Ishikawa (cell line): ENCODE results near the gene TMEM150B.

Experiments used
- CEBPB ChIP-seq: IDR thresholded peaks from 2 replicates; pipeline ENCODE4 v1.6.1; 2012
- EP300 ChIP-seq: IDR thresholded peaks from 2 replicates; pipeline ENCODE4 v1.6.1; 2012; ENCODE audit warnings: borderline replicate concordance
- FOXM1 ChIP-seq: IDR thresholded peaks from 2 replicates; pipeline ENCODE4 v1.6.1; 2012; ENCODE audit warnings: low read depth, borderline replicate concordance
- RAD21 ChIP-seq: IDR thresholded peaks from 2 replicates; pipeline ENCODE4 v1.6.1; 2012; ENCODE audit warnings: low read depth
- TF ChIP-seq, protein P1 (sequence below): IDR thresholded peaks from 2 replicates; pipeline ENCODE4 v1.6.1; 2012

DNA sequence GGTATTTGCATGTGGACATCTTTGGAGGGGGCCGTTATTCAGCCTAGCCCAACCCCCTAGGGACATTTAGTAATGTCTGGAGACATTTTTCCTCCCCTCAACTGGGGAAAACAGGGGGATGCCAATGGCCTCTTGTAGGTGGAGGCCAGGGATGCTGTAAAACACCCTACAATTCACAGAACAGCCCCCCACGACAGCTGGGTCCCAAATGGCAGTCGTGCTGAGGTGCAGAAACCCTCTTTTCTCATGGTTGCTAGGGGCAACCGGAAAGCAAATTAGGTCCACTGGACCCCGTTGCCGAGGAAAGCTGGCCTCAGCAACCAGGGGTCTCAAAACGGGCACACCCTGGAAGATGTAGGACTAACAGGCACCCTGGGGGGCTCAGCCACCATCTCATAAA is 14.6 kb downstream of the TMEM150B start:
- TF ChIP-seq, protein P1, sequence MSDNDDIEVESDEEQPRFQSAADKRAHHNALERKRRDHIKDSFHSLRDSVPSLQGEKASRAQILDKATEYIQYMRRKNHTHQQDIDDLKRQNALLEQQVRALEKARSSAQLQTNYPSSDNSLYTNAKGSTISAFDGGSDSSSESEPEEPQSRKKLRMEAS, result no peak
- no peak for TF ChIP-seq CEBPB
- no peak for TF ChIP-seq RAD21
- TF ChIP-seq EP300, result no peak
- no peak for TF ChIP-seq FOXM1
